ENCODE results near the gene CAPRIN1.

Gene CAPRIN1

GRCh38 chr11:34074391-34074790, 22.9 kb downstream of the CAPRIN1 start:
- no peak for TF ChIP-seq SIN3A (IDR thresholded peaks at IDR 0.05; ENCODE audit: borderline replicate concordance, insufficient read depth, low read length)
- TF ChIP-seq POLR2AphosphoS5 (IDR thresholded peaks at IDR 0.05; ENCODE audit: low read depth, low read length) = no peak
- no peak for TF ChIP-seq TAF1 (IDR thresholded peaks at IDR 0.05; ENCODE audit: borderline replicate concordance, insufficient read depth, low read length)
- TF ChIP-seq REST (IDR thresholded peaks at IDR 0.05; ENCODE audit: insufficient read depth in 1 of 2, low read depth in 2 of 2, low read length in 2 of 2) = no peak
- TF ChIP-seq FOXP2 (optimal IDR thresholded peaks at IDR 0.05; ENCODE audit: borderline replicate concordance, extremely low read depth, extremely low read length, insufficient read depth) = no peak

GRCh38 chr11:34075178-34075820, 23.8 kb downstream of the CAPRIN1 start:
- TF ChIP-seq POLR2AphosphoS5 (IDR thresholded peaks at IDR 0.05; ENCODE audit: low read depth, low read length) (no peak), SIN3A (IDR thresholded peaks at IDR 0.05; ENCODE audit: borderline replicate concordance, insufficient read depth, low read length) (no peak), FOXP2 (optimal IDR thresholded peaks at IDR 0.05; ENCODE audit: borderline replicate concordance, extremely low read depth, extremely low read length, insufficient read depth) (no peak), REST (IDR thresholded peaks at IDR 0.05; ENCODE audit: insufficient read depth in 1 of 2, low read depth in 2 of 2, low read length in 2 of 2) (no peak), TAF1 (IDR thresholded peaks at IDR 0.05; ENCODE audit: borderline replicate concordance, insufficient read depth, low read length) (no peak)

GRCh38 chr11:34080609-34081008, 29.1 kb downstream of the CAPRIN1 start:
- TF ChIP-seq SIN3A (IDR thresholded peaks at IDR 0.05; ENCODE audit: borderline replicate concordance, insufficient read depth, low read length) (no peak), FOXP2 (optimal IDR thresholded peaks at IDR 0.05; ENCODE audit: borderline replicate concordance, extremely low read depth, extremely low read length, insufficient read depth) (no peak), TAF1 (IDR thresholded peaks at IDR 0.05; ENCODE audit: borderline replicate concordance, insufficient read depth, low read length) (no peak), REST (IDR thresholded peaks at IDR 0.05; ENCODE audit: insufficient read depth in 1 of 2, low read depth in 2 of 2, low read length in 2 of 2) (no peak), POLR2AphosphoS5 (IDR thresholded peaks at IDR 0.05; ENCODE audit: low read depth, low read length) (no peak)

- TF ChIP-seq TAF1 (IDR thresholded peaks at IDR 0.05; ENCODE audit: borderline replicate concordance, insufficient read depth, low read length) (no peak), SIN3A (IDR thresholded peaks at IDR 0.05; ENCODE audit: borderline replicate concordance, insufficient read depth, low read length) (no peak), REST (IDR thresholded peaks at IDR 0.05; ENCODE audit: insufficient read depth in 1 of 2, low read depth in 2 of 2, low read length in 2 of 2) (no peak)
Observed at GRCh38 chr11:34084637-34085036, 33.1 kb downstream of the CAPRIN1 start.

All from PFSK-1 (cell line).